Aortic smooth muscle cell (primary cell): Measurements from ENCODE around the gene MKLN1. TPM values are rescaled to one million over a fixed set of nuclear protein-coding genes. Genes with fewer than 3 reads are reported as not detected.

ENCODE experiments used
- total RNA-seq: library from RNA; depleted of rRNA; stranded (reverse); fragments of >200 nt; gene quantifications from 2 replicates; pipeline ENCODE4 v1.2.3, GENCODE V29; 2014

MKLN1 gene
- 31.7 and 35.4 TPM in 2 replicates for total RNA-seq

DNA sequence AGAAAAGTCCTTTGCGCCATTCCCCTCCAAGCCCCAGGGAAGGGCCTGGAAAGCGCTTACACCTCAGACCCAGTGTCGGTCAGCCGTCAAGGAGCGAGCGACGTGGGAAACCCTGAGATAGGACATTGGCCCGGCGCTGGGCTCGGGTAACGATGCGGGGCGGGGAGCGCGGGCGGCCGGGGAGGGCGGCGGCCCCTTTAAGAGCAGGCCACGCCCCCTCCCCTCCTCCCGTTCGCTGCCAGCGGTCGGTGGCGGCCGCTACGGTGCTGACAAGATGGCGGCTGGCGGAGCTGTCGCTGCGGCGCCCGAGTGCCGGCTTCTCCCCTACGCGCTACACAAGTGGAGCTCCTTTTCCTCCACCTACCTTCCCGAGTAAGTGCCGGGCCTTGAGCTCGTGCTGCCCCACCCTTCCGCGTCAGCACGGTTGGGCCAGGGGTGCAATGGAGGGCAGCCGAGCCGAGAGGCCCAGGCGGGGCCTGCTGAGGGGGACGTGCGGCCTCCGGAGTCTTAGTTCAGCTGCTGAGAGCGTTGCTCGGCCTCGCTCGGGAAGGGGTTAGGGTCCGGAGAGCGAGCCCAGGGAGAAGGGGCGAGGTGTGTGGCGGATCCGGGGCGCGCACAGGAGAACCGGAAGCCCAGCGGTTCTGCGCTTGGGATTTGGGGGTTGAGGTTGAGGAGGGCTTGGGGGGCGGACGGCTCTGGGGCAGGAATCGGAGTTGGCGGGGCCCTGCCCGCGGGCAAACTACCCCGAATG is at the start of gene MKLN1:
Gene MKLN1, plus strand, starts transcription at position 251 of the 751 bp plus-strand sequence. Its CDS starts 24 bp downstream, at position 275.

Other genes with a start within 250 kb of the MKLN1 start
- gene PODXL, start 228.8 kb downstream of the MKLN1 start, total RNA-seq: 5.2 and 11.7 TPM in 2 replicates